IPS-18a (cell line): ENCODE data around the gene PSMG1.
"Not testable (repeated sequence)": the region's sequence is repeated elsewhere in the genome, so short reads cannot be mapped to it uniquely, and the experiment has no call there.

Experiments used
- H3K27ac ChIP-seq: one replicate; pipeline ENCODE4 v1.5.1; 2013; ENCODE audit warnings: low read length
- H3K27me3 ChIP-seq: one replicate; pipeline ENCODE4 v1.6.1; 2013; ENCODE audit warnings: mild to moderate bottlenecking, low read length; ENCODE audit not compliant: control insufficient read depth, insufficient read depth
- H3K36me3 ChIP-seq: one replicate; pipeline ENCODE4 v1.6.1; 2013; ENCODE audit warnings: low read depth, low read length; ENCODE audit not compliant: control insufficient read depth
- H3K4me1 ChIP-seq: one replicate; pipeline ENCODE4 v1.6.1; 2013; ENCODE audit warnings: low read depth, low read length; ENCODE audit not compliant: control insufficient read depth
- H3K4me3 ChIP-seq: one replicate; pipeline ENCODE4 v1.5.1; 2013; ENCODE audit warnings: low read length
- H3K9ac ChIP-seq: one replicate; pipeline ENCODE4 v1.6.1; 2013; ENCODE audit warnings: mild to moderate bottlenecking, low read length, moderate library complexity
- H3K9me3 ChIP-seq: one replicate; pipeline ENCODE4 v1.6.1; 2013; ENCODE audit warnings: low read depth, low read length; ENCODE audit not compliant: control insufficient read depth

The PSMG1 gene

GRCh38 chr21:39150877-39151276, 32.4 kb downstream of the PSMG1 start:
- Histone ChIP-seq H3K36me3 (no peaks in the 10 kb centered on the region), H3K9ac (no peak overlapping the region), H3K4me3 (no peak overlapping the region), H3K27ac (no peak overlapping the region), H3K4me1 (no peaks in the 10 kb centered on the region), H3K27me3 (no peaks in the 10 kb centered on the region), H3K9me3 (no peaks in the 10 kb centered on the region)

GRCh38 chr21:39150316-39150715, 32.9 kb downstream of the PSMG1 start:
- Histone ChIP-seq H3K9me3 (no peaks in the 10 kb centered on the region), H3K27ac (no peak overlapping the region), H3K27me3 (no peaks in the 10 kb centered on the region), H3K9ac (no peak overlapping the region), H3K4me1 (no peaks in the 10 kb centered on the region), H3K36me3 (no peaks in the 10 kb centered on the region), H3K4me3 (no peak overlapping the region)

GRCh38 chr21:39149882-39150281, 33.4 kb downstream of the PSMG1 start:
- no peak overlapping the region for H3K4me3 ChIP-seq
- H3K36me3 ChIP-seq: no peaks in the 10 kb centered on the region
- H3K9me3 ChIP-seq: no peaks in the 10 kb centered on the region
- H3K9ac ChIP-seq: no peak overlapping the region
- no peak overlapping the region for H3K27ac ChIP-seq
- H3K4me1 ChIP-seq: no peaks in the 10 kb centered on the region
- no peaks in the 10 kb centered on the region for H3K27me3 ChIP-seq

- Histone ChIP-seq H3K27me3 (no peaks in the 10 kb centered on the region), H3K4me3 (no peak overlapping the region)
These were observed 34.3 kb downstream of the PSMG1 start for GRCh38 chr21:39148975-39149374.

GRCh38 chr21:39144191-39144590, 39.1 kb downstream of the PSMG1 start:
- no peaks in the 10 kb centered on the region for H3K4me1 ChIP-seq
- no peak overlapping the region for H3K27ac ChIP-seq
- no peaks in the 10 kb centered on the region for H3K36me3 ChIP-seq
- H3K9ac ChIP-seq: no peak overlapping the region
- no peaks in the 10 kb centered on the region for H3K27me3 ChIP-seq
- no peaks in the 10 kb centered on the region for H3K9me3 ChIP-seq
- no peak overlapping the region for H3K4me3 ChIP-seq

More at GRCh38 chr21:39148975-39149374, 34.3 kb downstream of the PSMG1 start:
- Histone ChIP-seq H3K9ac (no peak overlapping the region), H3K36me3 (no peaks in the 10 kb centered on the region), H3K9me3 (no peaks in the 10 kb centered on the region), H3K4me1 (no peaks in the 10 kb centered on the region), H3K27ac (no peak overlapping the region)

- H3K27me3 ChIP-seq: no peaks in the 10 kb centered on the region
- H3K9me3 ChIP-seq: no peaks in the 10 kb centered on the region
- H3K9ac ChIP-seq: no peak overlapping the region
- no peak overlapping the region for H3K4me3 ChIP-seq
- H3K27ac ChIP-seq: no peak overlapping the region
- H3K36me3 ChIP-seq: no peaks in the 10 kb centered on the region
- peaks cover 4% of the 10 kb centered on the region for H3K4me1 ChIP-seq
These were observed 40.3 kb downstream of the PSMG1 start for GRCh38 chr21:39142972-39143371.

GRCh38 chr21:39141502-39141901, 41.7 kb downstream of the PSMG1 start:
- peaks cover 13% of the 10 kb centered on the region for H3K4me1 ChIP-seq
- no peak overlapping the region for H3K9ac ChIP-seq
- no peak overlapping the region for H3K27ac ChIP-seq
- H3K36me3 ChIP-seq: no peaks in the 10 kb centered on the region
- H3K4me3 ChIP-seq: no peak overlapping the region
- no peaks in the 10 kb centered on the region for H3K27me3 ChIP-seq
- no peaks in the 10 kb centered on the region for H3K9me3 ChIP-seq

- Histone ChIP-seq H3K27ac (no peak overlapping the region), H3K36me3 (no peaks in the 10 kb centered on the region), H3K9ac (no peak overlapping the region), H3K4me1 (peaks cover 13% of the 10 kb centered on the region), H3K27me3 (no peaks in the 10 kb centered on the region), H3K9me3 (no peaks in the 10 kb centered on the region), H3K4me3 (no peak overlapping the region)
These were observed 45.7 kb downstream of the PSMG1 start for GRCh38 chr21:39137248-39138178.

- Histone ChIP-seq H3K9me3 (no peaks in the 10 kb centered on the region), H3K27ac (no peak overlapping the region), H3K4me3 (no peak overlapping the region), H3K9ac (no peak overlapping the region), H3K36me3 (no peaks in the 10 kb centered on the region), H3K27me3 (no peaks in the 10 kb centered on the region), H3K4me1 (peaks cover 13% of the 10 kb centered on the region)
These were observed 46.5 kb downstream of the PSMG1 start for GRCh38 chr21:39136711-39137110.

GRCh38 chr21:39136138-39136537, 47.1 kb downstream of the PSMG1 start:
- H3K9ac ChIP-seq, H3K4me3 ChIP-seq, H3K27me3 ChIP-seq, H3K27ac ChIP-seq, H3K9me3 ChIP-seq, H3K36me3 ChIP-seq: not testable (repeated sequence)
- peaks cover 13% of the 10 kb centered on the region for H3K4me1 ChIP-seq

GRCh38 chr21:39134288-39134810, 48.9 kb downstream of the PSMG1 start:
- Histone ChIP-seq H3K4me1 (peaks cover 13% of the 10 kb centered on the region), H3K4me3 (no peak overlapping the region), H3K27me3 (no peaks in the 10 kb centered on the region), H3K9me3 (no peaks in the 10 kb centered on the region), H3K9ac (no peak overlapping the region), H3K36me3 (no peaks in the 10 kb centered on the region), H3K27ac (no peak overlapping the region)

GRCh38 chr21:39132248-39132647, 51.0 kb downstream of the PSMG1 start:
- Histone ChIP-seq H3K36me3 (no peaks in the 10 kb centered on the region), H3K9ac (no peak overlapping the region), H3K4me3 (no peak overlapping the region), H3K4me1 (peaks cover 2% of the 10 kb centered on the region), H3K27me3 (no peaks in the 10 kb centered on the region), H3K27ac (no peak overlapping the region), H3K9me3 (no peaks in the 10 kb centered on the region)
